HG02870 (cell line): ENCODE data around the gene GOLGA2.
A peak's percentile ranks its signal among the peaks of the same experiment; 100 is the strongest.

Source experiments
- ATAC-seq: cut with Tn5 transposase; IDR thresholded peaks from one replicate; pipeline ENCODE4 v1.9.1; 2021; ENCODE audit warnings: mild to moderate bottlenecking, moderate library complexity; ENCODE audit not compliant: unreplicated experiment

The GOLGA2 gene, protein sequence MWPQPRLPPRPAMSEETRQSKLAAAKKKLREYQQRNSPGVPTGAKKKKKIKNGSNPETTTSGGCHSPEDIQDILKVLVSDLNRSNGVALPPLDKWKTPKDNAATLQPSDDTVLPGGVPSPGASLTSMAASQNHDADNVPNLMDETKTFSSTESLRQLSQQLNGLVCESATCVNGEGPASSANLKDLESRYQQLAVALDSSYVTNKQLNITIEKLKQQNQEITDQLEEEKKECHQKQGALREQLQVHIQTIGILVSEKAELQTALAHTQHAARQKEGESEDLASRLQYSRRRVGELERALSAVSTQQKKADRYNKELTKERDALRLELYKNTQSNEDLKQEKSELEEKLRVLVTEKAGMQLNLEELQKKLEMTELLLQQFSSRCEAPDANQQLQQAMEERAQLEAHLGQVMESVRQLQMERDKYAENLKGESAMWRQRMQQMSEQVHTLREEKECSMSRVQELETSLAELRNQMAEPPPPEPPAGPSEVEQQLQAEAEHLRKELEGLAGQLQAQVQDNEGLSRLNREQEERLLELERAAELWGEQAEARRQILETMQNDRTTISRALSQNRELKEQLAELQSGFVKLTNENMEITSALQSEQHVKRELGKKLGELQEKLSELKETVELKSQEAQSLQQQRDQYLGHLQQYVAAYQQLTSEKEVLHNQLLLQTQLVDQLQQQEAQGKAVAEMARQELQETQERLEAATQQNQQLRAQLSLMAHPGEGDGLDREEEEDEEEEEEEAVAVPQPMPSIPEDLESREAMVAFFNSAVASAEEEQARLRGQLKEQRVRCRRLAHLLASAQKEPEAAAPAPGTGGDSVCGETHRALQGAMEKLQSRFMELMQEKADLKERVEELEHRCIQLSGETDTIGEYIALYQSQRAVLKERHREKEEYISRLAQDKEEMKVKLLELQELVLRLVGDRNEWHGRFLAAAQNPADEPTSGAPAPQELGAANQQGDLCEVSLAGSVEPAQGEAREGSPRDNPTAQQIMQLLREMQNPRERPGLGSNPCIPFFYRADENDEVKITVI

DNA sequence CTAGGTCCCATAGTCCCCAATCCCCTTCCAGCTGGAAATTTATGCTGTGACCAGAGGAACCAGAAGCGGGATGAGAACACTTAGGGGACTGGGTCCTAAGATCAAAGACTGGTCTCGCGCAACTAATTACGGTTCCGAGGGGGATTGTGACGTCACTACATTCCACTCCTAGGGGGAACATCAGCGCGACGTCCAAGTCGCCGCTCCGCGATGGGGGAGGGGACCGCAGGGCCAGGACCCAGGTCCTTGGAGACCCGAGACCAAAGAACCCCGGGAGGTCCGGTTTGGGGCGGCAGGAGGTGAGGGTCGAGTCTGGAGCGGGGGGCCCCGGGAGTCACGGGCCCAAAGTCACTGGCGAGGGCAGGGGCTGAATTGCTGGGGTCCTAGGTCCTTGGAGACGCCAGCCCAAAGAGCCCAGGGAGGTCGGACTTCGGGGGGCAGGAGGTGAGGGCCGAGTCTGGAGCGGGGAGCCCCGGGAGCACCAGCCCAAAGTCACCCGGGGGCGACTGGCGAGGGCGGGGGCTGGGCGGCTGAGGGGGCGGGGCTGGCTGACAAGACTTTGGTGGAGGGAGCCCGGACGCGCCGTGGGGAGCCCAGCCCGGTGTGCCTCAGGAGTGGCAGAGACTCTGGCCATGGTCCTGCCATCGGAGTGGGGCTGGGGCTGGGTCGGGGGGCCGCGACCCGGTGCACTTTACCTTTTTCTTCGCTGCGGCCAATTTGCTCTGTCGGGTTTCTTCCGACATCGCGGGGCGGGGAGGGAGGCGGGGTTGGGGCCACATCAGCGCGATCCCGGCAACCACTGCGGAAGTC lies at the start of gene GOLGA2:
TSS of gene GOLGA2 (minus strand) at position 810 of the 810 bp plus-strand sequence. CDS start at position 779, 31 bp downstream.
- ATAC-seq, result peak; percentile 46

DNA sequence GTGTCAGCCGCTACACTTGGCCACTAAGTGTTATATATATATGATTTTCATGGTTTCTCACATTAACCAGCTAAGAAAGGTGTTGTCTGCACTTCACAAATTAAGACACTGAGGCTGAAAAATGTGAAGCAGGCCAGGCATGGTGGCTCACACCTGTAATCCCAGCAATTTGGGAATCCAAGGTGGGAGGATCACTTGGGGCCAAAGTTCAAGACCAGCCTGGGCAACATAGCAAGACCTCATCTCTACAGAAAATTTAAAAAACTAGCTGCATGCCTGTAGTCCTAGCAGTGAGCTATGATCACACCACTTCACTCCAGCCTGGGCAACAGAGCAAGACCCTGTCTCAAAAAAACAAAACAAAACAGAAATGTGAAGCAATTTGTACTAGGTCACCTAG lies 48.6 kb upstream of the GOLGA2 start:
- ATAC-seq, result no peak

DNA sequence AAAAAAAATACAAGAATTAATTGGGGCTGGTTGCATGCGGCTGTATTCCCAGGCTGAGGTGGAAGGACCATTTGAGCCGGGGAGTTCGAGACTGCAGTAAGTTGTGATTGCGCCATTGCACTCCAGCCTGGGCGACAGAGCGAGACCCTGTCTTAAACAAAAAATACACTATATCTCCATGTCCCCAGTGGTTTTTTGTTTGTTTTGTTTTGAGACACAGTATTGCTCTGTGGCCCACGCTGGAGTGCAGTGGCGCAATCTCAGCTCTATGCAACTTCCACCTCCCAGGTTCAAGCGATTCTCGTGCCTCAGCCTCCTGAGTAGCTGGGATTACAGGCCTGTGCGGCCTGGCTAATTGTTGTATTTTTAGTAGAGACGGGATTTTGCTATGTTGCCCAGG lies 48.0 kb upstream of the GOLGA2 start:
- no peak for ATAC-seq

DNA sequence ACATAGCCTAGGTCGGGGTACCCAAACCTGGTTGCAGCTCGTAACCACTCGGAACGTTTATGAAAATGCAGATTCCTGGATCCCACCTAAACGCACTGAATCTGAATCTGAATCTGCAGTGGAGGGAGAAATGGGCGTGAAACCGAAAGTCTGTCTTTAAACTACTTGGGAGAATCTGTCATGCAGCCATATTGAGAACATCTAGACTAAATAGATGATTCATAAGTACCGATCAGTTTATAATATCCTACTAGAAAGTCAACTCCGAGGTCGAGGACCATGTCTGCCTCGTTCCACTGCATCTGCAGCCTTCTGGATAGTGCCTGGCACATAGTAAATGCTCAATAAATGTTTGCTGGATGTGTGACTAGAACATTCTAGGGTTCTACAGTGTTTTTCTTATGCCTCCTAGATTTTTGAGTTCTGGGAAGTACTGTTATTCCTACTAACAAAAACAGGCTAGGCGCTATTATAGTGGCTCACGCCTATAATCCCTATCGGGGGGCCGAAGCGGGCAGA lies 47.5 kb upstream of the GOLGA2 start:
- ATAC-seq, result no peak

DNA sequence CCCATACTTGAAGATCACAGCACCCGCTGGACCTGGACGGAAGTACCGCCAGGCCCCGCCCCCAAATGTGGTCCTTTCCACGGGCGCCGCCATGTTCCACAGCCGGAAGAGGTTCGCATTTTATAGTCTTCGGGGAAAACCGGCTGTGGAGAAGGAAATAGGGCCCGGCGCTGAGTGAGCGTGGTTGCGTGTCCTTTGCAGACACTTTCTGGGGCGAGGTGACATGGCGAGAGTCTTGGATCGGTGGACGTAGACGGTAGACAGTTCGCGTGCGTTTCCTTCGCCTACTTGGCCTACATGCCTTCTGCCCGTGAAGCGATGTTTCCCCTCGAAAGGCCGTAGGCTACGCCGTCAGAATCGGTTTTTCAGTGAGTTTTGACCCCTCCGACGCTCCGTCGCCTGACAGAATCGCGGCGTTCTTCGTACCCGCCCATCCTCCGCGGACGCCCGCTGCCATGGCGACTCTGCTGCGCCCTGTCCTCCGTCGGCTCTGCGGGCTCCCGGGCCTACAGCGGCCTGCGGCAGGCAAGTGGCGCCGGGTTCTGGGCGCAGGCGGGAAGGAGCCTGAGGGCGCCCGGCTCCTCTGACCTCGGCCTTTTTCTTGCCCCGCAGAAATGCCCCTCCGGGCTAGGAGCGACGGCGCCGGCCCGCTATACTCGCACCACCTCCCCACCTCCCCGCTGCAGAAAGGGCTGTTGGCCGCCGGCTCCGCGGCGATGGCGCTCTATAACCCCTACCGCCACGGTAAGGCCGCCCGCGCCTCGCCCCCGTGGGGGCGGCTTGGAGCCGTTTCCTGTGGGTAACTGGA lies 46.8 kb upstream of the GOLGA2 start, which contains the start of the genes COQ4 and TRUB2:
TSS of gene COQ4 (plus strand) at position 436 of the 808 bp plus-strand sequence. CDS start at position 456, 20 bp downstream.
TSS of gene TRUB2 (minus strand) at position 44 of the 808 bp plus-strand sequence. CDS start at position 5, 39 bp downstream.
- peak; percentile 76 for ATAC-seq

DNA sequence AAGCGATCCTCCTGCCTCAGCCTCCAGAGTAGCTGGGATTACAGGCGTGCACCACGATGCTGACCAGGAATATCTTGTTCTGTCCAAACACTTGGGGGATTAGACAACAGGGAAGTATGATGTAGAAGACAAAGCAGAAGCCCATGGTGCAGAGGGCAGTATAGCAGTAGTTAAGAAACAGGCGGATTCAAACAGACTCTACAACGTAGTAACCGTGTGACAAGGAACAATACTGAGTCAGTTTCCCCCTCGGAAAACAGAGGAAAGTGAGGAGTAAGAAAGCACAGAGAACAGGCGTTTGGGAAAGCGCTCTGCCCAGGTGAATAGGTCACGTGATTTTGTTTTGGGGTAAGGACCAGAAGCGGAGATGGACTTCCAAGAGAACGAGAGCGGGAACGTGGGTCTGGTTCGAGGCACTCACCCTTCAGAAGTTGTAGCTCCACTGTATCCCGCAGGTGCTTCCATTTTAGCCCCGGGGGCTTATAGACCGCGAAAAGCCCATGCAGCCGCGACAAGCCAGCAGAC lies 46.1 kb upstream of the GOLGA2 start:
- no peak for ATAC-seq

DNA sequence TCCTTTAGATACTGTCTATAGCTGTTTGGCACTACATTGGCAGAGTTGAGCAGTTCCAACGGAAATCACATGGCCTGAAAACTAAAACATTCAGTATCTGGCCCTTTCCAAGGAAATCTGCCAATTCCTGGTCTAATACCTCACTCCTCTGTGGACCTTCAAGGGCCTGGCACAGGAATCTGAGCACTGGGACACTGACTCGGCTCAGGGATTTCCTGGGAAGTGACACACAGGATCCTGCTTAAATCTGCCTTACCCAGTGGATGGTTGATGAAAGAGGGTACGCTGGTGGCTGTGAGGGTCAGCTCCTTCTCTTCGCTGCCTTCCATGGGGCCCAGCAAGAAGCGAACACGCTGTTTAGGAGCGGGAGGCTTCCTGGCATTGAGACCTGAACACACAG lies 45.5 kb upstream of the GOLGA2 start:
- ATAC-seq, result no peak

DNA sequence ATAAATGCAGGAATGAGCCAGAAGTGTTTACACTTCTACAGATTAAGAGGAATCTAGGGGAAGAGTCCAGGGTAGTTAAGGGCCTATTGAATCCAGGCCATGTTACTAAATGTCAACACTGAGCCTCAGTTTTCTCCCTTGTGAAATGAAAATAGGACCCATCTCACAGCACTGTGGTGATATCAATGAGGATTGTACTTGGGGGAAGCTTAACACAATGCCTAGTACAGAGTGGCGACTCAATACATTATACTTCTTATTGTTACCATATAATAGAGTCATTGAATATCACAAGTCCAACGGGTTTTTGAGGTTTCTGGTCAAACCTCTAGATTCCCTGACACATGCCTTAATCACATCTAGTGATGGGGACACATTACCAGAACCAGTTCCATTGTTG lies 41.8 kb upstream of the GOLGA2 start:
- no peak for ATAC-seq

DNA sequence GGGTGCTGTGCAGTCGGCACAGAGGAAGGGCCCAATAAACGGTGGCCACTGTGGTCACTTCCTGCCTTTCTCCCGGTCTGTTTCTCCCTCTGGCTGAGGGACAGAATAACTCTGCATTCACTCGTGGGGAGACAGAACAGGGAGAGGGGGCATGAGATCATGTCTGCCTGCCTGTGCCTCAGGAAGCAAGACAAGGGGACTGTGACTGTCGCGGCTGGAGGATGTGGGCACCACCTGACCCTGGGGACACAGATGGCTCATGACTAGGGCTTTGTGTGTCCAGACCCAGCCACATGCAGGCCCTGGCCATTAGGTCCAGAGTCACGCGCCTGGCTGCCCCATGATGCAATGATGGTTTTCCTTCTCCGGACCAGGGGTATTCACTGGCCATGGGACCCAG lies 40.6 kb upstream of the GOLGA2 start:
- ATAC-seq, result no peak

DNA sequence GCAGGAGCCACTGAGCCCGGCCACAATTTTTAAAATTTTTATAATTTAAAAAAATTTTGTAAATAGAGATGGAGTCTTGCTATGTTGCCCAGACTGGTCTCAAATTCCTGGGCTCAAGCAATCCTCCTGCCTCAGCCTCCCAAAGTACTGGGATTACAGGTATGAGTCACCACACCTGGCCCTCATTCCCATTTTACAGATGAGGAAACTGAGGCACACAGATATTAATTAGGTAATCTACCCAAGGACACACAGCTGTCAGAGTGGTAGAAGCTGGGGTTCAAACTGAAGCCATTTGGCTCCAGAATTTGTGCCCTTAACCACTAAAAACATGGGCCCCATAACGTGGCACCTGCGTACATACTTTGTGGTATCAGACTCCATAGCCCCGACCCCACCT lies 38.9 kb upstream of the GOLGA2 start:
- ATAC-seq, result no peak

DNA sequence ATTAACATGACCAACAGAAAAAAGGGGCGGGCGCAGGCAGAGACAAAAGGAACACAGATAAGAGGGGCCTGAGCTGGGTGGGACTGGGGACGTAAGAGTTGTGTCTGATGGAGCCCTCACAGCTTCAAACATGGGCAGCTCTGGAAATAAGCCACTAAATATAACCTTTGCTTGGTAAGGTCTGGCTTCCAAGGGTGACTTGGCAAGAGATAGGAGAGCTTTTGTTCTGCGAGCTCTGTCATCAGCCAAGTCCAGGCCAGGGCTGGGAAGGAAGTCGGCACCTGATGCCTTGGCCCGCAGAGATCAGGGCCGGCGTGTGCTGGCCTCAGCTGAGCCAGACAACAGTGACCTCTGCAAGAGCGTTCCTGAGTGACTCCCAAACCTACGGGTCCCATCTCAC lies 34.7 kb upstream of the GOLGA2 start:
- ATAC-seq, result no peak

DNA sequence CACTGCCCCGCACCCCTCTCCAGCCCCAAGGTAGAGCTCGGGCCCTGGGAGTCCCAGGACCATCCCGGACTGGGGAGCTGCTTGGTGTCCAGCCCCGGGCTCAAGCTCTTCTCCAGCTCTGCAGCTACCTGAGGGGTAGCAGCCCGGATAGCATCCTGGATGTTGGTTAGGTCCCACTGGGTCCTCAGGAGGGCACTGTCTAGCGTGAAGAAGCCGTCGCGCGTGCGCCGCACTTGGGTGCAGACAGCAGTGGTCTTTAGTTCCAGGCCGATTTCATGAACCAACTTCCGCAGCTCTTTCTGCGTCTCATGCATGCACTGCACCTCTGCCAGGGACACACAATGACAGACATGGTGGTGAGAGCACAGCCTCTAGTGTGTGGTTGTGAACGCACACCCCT lies 33.7 kb upstream of the GOLGA2 start:
- ATAC-seq, result no peak

DNA sequence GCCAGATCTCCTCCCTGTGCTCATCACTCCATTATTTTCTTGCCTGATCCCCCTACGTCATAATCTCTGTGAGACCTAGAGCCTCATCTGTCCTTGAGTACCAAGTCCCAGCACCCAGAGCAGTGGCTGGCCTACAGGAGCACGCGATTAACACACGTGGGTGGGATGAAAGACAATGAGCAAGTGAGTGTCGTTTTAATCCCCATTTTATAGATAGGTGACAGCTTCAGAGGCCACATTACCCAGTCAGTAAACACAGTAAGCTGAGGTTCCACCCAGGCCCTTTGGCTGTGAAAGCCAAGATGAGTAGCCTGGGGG lies 29.1 kb upstream of the GOLGA2 start:
- no peak for ATAC-seq

DNA sequence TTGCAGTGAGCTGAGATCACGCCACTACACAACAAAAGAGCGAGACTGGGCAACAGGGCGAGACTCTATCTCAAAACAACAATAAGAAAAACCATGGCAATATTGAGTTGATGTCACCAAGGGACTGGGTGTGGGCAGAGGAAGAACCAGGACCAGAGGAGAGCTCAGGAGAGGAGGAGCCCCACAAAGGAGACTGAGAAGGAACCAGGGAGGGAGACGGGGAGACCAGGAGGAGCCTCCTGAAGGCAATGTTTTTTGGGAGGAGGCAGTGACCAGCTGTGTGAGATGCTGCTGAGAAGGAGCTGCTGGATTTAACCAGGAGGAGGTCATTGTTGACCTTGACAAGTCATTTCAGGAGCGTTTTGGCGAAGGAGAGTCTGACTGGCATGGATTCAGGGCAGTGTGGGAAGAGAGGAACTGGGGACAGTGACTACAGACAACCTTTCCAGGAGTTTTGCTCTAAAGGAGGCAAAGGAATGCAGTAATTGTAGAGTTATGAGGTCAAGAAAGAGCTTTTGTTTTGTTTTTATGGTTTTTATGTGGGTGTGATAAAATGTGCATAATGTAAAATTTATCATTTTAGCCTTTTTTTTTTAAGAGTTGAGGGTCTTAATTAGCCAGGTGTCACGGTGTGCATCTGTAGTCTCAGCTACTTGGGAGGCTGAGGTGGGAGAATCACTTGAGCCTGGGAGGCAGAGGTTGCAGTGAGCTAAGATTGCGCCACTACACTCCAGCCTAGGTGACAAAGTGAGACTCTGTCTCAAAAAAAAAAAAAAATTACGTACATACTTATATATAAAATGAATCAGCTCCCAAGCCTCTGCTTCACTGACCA lies 28.5 kb upstream of the GOLGA2 start:
- ATAC-seq, result no peak

DNA sequence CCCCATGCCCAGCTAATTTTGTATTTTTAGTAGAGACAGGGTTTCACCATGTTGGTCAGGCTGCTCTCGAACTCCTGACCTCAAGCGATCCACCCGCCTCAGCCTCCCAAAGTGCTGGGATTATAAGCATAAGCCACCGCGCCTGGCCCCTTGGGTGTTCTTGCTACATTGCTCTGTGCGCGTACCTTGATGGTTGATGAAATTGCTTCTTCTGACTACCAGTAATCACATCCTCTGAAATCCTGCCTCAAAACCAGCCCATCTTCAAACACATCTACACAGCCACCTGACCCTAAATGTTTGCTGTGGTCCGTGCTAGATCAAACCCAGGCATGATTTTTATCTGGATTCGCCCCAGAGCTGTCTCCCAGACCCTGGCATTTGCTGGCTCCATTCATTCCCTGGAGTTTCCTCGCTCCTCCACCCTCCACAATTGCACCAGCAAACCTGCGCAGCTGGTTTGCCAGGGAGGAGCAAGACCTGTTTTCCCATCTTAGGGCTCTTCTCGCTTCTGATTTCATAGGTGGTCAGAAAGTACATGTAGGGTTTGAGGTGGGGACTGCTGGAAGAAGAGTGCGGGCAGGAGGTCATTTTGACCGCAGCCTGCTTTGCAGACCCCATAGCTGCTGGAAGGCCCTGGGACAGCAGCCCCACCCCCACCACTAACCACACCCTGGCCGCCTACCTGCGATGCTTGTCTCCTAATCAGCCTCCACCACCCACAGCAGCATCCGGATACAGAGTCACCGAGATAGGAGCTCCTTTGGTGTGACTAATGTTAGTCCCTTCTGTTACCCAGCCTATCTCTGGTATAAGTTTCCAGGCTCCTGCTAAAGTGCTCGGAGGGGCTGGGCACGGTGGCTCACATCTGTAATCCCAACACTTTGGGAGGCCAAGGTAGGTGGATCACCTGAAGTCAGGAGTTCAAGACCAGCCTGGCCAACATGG lies 23.0 kb upstream of the GOLGA2 start:
- no peak for ATAC-seq

DNA sequence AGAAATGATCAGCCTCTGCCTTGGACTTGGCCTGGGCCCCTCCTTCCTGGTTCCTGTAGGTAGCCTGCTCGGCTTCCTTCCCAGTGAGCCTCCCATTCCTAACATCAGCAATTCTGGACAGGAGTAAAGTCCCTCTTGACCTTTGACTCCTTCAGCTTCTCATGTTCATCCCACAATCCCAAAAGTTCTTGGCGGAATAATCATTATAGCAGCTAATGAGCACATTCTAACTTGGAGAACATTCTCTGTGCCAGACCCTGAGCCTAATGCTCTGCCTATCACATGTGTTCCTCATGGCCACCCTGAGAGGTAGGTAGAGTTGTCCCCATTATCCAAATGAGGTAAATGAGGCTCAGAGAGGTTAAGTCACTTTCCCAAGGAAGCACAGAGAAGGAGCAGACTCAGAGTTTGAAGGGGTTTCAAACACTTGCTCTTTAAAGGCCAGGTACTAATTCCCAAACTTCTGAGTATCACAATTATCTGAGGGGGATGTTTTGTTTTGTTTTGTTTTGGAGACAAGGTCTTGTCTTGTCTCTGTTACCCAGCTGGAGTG lies 21.5 kb upstream of the GOLGA2 start:
- ATAC-seq, result no peak
